ENCODE measurements around the gene TCERG1L.
"Not testable (repeated sequence)": the region's sequence is repeated elsewhere in the genome, so short reads cannot be mapped to it uniquely, and the experiment has no call there.

The TCERG1L gene

GRCh38 chr10:131183546-131184045 lies 127.9 kb downstream of the TCERG1L start:
- no peak for DNase-seq (ENCODE audit: low read depth)

GRCh38 chr10:131181456-131181855 lies 130.1 kb downstream of the TCERG1L start:
- DNase-seq (ENCODE audit: low read depth), result no peak

- DNase-seq (ENCODE audit: low read depth), result no peak
Measured at GRCh38 chr10:131180740-131181415, 130.6 kb downstream of the TCERG1L start.

- no peak for DNase-seq (ENCODE audit: low read depth)
Measured at GRCh38 chr10:131180086-131180485, 131.4 kb downstream of the TCERG1L start.

- DNase-seq (ENCODE audit: low read depth), result no peak
Measured at GRCh38 chr10:131179361-131179760, 132.2 kb downstream of the TCERG1L start.

- DNase-seq (ENCODE audit: low read depth), result no peak
Measured at GRCh38 chr10:131178521-131179331, 132.8 kb downstream of the TCERG1L start.

GRCh38 chr10:131177431-131178327 lies 133.8 kb downstream of the TCERG1L start:
- DNase-seq (ENCODE audit: low read depth), result no peak

GRCh38 chr10:131176907-131177306 lies 134.6 kb downstream of the TCERG1L start:
- DNase-seq (ENCODE audit: low read depth), result no peak

GRCh38 chr10:131176324-131176723 lies 135.2 kb downstream of the TCERG1L start:
- not testable (repeated sequence) for DNase-seq (ENCODE audit: low read depth)

- no peak for DNase-seq (ENCODE audit: low read depth)
Measured at GRCh38 chr10:131175891-131176290, 135.6 kb downstream of the TCERG1L start.

- DNase-seq (ENCODE audit: low read depth), result no peak
Measured at GRCh38 chr10:131174651-131175540, 136.6 kb downstream of the TCERG1L start.

- no peak for DNase-seq (ENCODE audit: low read depth)
Measured at GRCh38 chr10:131174211-131174565, 137.3 kb downstream of the TCERG1L start.

- no peak for DNase-seq (ENCODE audit: low read depth)
Measured at GRCh38 chr10:131173484-131174210, 137.9 kb downstream of the TCERG1L start.

- DNase-seq (ENCODE audit: low read depth), result no peak
Measured at GRCh38 chr10:131172433-131172832, 139.1 kb downstream of the TCERG1L start.

- no peak for DNase-seq (ENCODE audit: low read depth)
Measured at GRCh38 chr10:131169146-131169545, 142.4 kb downstream of the TCERG1L start.

- no peak for DNase-seq (ENCODE audit: low read depth)
Measured at GRCh38 chr10:131168238-131168875, 143.2 kb downstream of the TCERG1L start.

- no peak for DNase-seq (ENCODE audit: low read depth)
Measured at GRCh38 chr10:131167036-131167860, 144.3 kb downstream of the TCERG1L start.

GRCh38 chr10:131166486-131166885 lies 145.0 kb downstream of the TCERG1L start:
- DNase-seq (ENCODE audit: low read depth), result no peak

GRCh38 chr10:131165092-131165491 lies 146.4 kb downstream of the TCERG1L start:
- no peak for DNase-seq (ENCODE audit: low read depth)
